ENCODE results near the gene KYAT1.
A peak's percentile ranks its signal among the peaks of the same experiment; 100 is the strongest.

Gene KYAT1

DNA sequence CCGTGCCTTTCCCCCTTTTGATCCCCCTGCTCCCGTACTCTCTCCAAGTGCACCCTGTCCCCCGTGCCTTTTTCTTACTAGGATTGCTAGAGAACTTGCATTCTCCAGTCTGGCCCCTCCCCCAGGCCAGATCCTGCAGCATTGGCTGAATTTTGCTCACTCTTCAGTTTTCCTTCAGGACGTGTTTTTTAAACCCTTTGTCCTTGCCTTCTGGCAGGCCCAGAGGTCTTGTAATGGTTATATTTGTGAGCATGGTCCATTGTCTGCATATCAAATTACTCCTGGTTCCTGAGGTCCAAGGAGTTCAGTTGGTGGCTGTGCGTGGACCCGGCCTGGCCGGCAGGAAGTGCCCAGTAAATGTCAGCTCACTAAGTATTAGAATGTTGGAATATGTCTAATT is 94.1 kb downstream of the KYAT1 start:
- H3K4me3 ChIP-seq (ENCODE audit: low read depth in 1 of 2, low read length in 2 of 2) = peak overlapping the region; percentile 92 to 97
- H3K9me3 ChIP-seq (ENCODE audit: control insufficient read depth in 1 of 2, low read length in 2 of 2) = no peaks in the 10 kb centered on the region
- H3K36me3 ChIP-seq (ENCODE audit: control insufficient read depth in 1 of 2, insufficient read depth in 2 of 2, low read length in 2 of 2) = peaks cover 14 to 25% of the 10 kb centered on the region in 2 donors
- no peaks in the 10 kb centered on the region for H3K27me3 ChIP-seq (ENCODE audit: control insufficient read depth in 1 of 2, insufficient read depth in 2 of 2, low read length in 2 of 2)
- peaks cover 8 to 17% of the 10 kb centered on the region in 2 donors for H3K4me1 ChIP-seq (ENCODE audit: control insufficient read depth in 1 of 2, insufficient read depth in 2 of 2, low read length in 2 of 2)
- H3K27ac ChIP-seq (ENCODE audit: low read depth, low read length) = no peak overlapping the region
- H3K9ac ChIP-seq (ENCODE audit: low read depth in 1 of 2, low read length in 2 of 2) = peak overlapping the region; percentile 54 to 74

DNA sequence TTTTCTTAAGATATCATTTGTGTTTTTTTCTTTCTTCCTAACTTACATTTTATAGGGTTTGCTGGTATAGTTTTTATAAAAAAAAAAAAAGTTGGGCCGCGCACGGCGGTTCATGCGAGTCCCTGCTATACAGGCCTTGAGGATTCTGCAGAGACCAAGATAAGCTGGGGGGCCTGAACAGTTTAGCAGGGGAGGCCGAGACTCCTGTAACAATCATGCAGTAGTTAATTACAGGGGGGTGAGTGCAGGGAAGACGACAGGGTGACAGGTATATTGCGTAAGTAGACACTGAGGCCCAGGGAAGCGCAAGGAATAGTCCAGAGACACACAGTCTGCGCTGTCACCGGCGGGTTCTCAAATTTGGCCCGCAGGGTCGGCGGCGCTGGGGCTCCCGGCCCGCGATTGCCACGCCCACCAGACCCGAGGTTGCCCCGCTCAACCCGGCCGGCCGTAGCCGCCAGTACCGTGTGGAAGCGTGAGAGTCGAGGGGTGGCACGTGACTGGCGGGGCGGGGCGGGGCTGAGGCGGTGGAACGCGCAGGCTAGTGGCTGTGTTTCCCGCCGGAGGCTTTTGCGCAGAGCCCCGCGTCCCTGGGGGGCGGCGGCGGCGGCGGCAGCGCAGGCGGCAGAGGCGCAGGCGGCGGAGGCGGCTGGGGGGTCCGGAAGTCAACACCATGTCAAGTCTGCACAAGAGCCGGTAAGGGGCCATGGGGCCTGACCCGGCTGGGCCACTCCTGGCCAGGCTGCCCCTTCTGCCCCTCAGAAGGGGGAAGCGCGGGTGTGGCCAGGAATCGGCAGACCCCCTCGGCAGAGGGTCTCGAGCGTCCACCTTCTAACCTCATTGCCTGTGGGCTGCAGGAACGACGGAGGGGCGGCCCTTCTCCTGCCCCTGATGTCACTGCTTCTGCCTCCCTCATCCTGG is 94.8 kb downstream of the KYAT1 start, which contains the start of gene TBC1D13:
TBC1D13 (plus strand) TSS at position 573 of the 921 bp plus-strand sequence; CDS start at position 674, 101 bp downstream.
- peak within 1 kb of the TSS; percentile 32 for H3K27ac ChIP-seq (ENCODE audit: low read depth, low read length)
- H3K27me3 ChIP-seq (ENCODE audit: control insufficient read depth in 1 of 2, insufficient read depth in 2 of 2, low read length in 2 of 2) = no peaks in the 10 kb centered on the region
- H3K4me3 ChIP-seq (ENCODE audit: low read depth in 1 of 2, low read length in 2 of 2) = peak within 1 kb of the TSS; percentile 92 to 97
- peaks cover 7 to 18% of the 10 kb centered on the region in 2 donors for H3K36me3 ChIP-seq (ENCODE audit: control insufficient read depth in 1 of 2, insufficient read depth in 2 of 2, low read length in 2 of 2)
- peak within 1 kb of the TSS; percentile 74 to 93 for H3K9ac ChIP-seq (ENCODE audit: low read depth in 1 of 2, low read length in 2 of 2)
- H3K9me3 ChIP-seq (ENCODE audit: control insufficient read depth in 1 of 2, low read length in 2 of 2) = no peaks in the 10 kb centered on the region
- peaks cover 8 to 17% of the 10 kb centered on the region in 2 donors for H3K4me1 ChIP-seq (ENCODE audit: control insufficient read depth in 1 of 2, insufficient read depth in 2 of 2, low read length in 2 of 2)

DNA sequence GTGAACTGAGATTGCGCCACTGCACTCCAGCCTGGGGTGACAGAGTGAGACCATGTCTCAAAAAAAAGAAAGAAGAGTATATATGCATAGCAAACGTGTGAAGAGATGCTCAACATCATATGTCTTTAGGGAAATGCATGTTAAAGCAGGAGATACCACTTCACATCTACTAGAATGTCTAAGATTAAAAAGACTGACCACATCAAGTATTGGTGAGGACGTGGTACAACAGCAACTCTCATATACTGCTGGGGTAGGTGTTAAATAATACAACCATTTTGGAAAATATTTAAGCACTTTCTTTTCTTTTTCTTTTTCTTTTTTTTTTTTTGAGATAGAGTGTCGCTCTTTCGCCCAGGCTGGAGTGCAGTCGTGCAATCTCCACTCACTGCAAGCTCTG is 96.3 kb downstream of the KYAT1 start:
- Histone ChIP-seq H3K27me3 (ENCODE audit: control insufficient read depth in 1 of 2, insufficient read depth in 2 of 2, low read length in 2 of 2) (no peaks in the 10 kb centered on the region), H3K9me3 (ENCODE audit: control insufficient read depth in 1 of 2, low read length in 2 of 2) (no peaks in the 10 kb centered on the region), H3K4me1 (ENCODE audit: control insufficient read depth in 1 of 2, insufficient read depth in 2 of 2, low read length in 2 of 2) (peaks cover 8 to 17% of the 10 kb centered on the region in 2 donors), H3K4me3 (ENCODE audit: low read depth in 1 of 2, low read length in 2 of 2) (no peak overlapping the region), H3K27ac (ENCODE audit: low read depth, low read length) (no peak overlapping the region), H3K36me3 (ENCODE audit: control insufficient read depth in 1 of 2, insufficient read depth in 2 of 2, low read length in 2 of 2) (peaks cover 0 to 3% of the 10 kb centered on the region in 2 donors), H3K9ac (ENCODE audit: low read depth in 1 of 2, low read length in 2 of 2) (no peak overlapping the region)

Data from duodenal mucosa (tissue), 2 donors.